ENCODE results near the gene MMD.

- TF ChIP-seq CTCF (IDR thresholded peaks at IDR 0.05; ENCODE audit: insufficient read depth, low read length) (no peak), REST (IDR thresholded peaks at IDR 0.05; ENCODE audit: insufficient replicate concordance, low read depth) (no peak), POLR2AphosphoS5 (IDR thresholded peaks at IDR 0.05; ENCODE audit: low read depth) (no peak)
These were observed 55.6 kb downstream of the MMD start for GRCh38 chr17:55366020-55366481.

Data from HL-60 (cell line).